ENCODE results near the gene INTS1. TPM values are rescaled to one million over a fixed set of nuclear protein-coding genes. Genes with fewer than 3 reads are reported as not detected.

Gene INTS1
- total RNA-seq, 6 donors from 2014 or later: 38.6 to 215 (median 72.3) TPM

- no peak for DNase-seq
- WGBS, 2 donors: 50 to 58% methylated on average over 18 of the region's 18 CpGs
- Histone ChIP-seq H3K27ac (peak overlapping the region; percentile 72 to 91 (median 82)), H3K9me3 (no peaks in the 10 kb centered on the region), H3K27me3 (no peaks in the 10 kb centered on the region), H3K4me3 (peak overlapping the region in 2 of 4 donors; percentile 90 to 96), H3K36me3 (no peaks in the 10 kb centered on the region), H3K4me1 (peaks cover 48 to 62% (median 53%) of the 10 kb centered on the region in 4 donors)
- no peak for ATAC-seq (ENCODE audit: low FRiP score in 2 of 2)
- TF ChIP-seq POLR2AphosphoS5 (IDR thresholded peaks at IDR 0.05) (no peak), POLR2A (IDR thresholded peaks at IDR 0.05) (no peak)
Observed at GRCh38 chr7:1461646-1462375, 42.4 kb downstream of the INTS1 start.

GRCh38 chr7:1460821-1461645, 43.2 kb downstream of the INTS1 start:
- DNase-seq: peak in 1 of 2 donors; percentile 70
- Histone ChIP-seq H3K4me1 (peaks cover 48 to 62% (median 53%) of the 10 kb centered on the region in 4 donors), H3K4me3 (peak overlapping the region in 3 of 4 donors; percentile 85 to 96 (median 90))

GRCh38 chr7:1459920-1460820, 44.0 kb downstream of the INTS1 start:
- Histone ChIP-seq H3K27me3 (no peaks in the 10 kb centered on the region), H3K4me3 (peak overlapping the region; percentile 54 to 96 (median 88)), H3K9me3 (no peaks in the 10 kb centered on the region), H3K36me3 (no peaks in the 10 kb centered on the region), H3K27ac (peak overlapping the region; percentile 72 to 91 (median 82)), H3K4me1 (peaks cover 56 to 69% (median 62%) of the 10 kb centered on the region in 4 donors)
- TF ChIP-seq EP300 (IDR thresholded peaks at IDR 0.05) (no peak), POLR2A (IDR thresholded peaks at IDR 0.05) (no peak), POLR2AphosphoS5 (IDR thresholded peaks at IDR 0.05) (no peak), CTCF (IDR thresholded peaks at IDR 0.05) (no peak)
- WGBS, 2 donors: 0 to 13% methylated on average over 2 to 28 of the region's 30 CpGs
- DNase-seq: peak in 1 of 2 donors; percentile 31
- no peak for ATAC-seq (ENCODE audit: low FRiP score in 2 of 2)

More at GRCh38 chr7:1460821-1461645, 43.2 kb downstream of the INTS1 start:
- 21 to 27% methylated on average over 15 to 29 of the region's 30 CpGs for WGBS, 2 donors
- peak; percentile 1 to 2 for ATAC-seq (ENCODE audit: low FRiP score in 2 of 2)
- no peaks in the 10 kb centered on the region for H3K9me3 ChIP-seq
- peak overlapping the region; percentile 72 to 91 (median 82) for H3K27ac ChIP-seq
- no peak for TF ChIP-seq POLR2A (IDR thresholded peaks at IDR 0.05)
- peak; percentile 43 to 57 for TF ChIP-seq POLR2AphosphoS5 (IDR thresholded peaks at IDR 0.05)
- no peaks in the 10 kb centered on the region for H3K36me3 ChIP-seq
- H3K27me3 ChIP-seq: no peaks in the 10 kb centered on the region

DNA sequence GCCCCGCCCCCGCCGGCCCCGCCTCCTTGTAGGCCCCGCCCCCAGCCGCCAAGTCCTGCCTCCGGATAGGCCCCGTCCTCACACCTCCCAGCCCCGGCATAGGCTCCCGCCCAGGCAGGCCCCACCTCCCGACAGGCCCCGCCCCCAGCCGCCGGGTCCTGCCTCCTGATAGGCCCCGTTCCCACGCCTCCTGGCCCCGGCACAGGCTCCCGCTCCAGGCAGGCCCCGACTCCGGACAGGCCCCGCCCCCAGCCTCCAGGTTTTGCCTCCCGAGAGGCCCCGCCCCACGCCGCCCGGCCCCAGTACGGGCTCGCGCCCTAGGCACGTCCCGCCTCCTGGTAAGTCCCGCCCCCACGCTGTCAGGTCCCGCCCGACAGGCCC, 44.7 kb downstream of the INTS1 start:
- Histone ChIP-seq H3K27me3 (no peaks in the 10 kb centered on the region), H3K4me1 (peaks cover 63 to 76% (median 69%) of the 10 kb centered on the region in 4 donors), H3K4me3 (peak overlapping the region; percentile 54 to 96 (median 88)), H3K27ac (peak overlapping the region; percentile 80 to 91 (median 88)), H3K9me3 (no peaks in the 10 kb centered on the region), H3K36me3 (no peaks in the 10 kb centered on the region)
- TF ChIP-seq CTCF (IDR thresholded peaks at IDR 0.05) (no peak), POLR2AphosphoS5 (IDR thresholded peaks at IDR 0.05) (no peak), POLR2A (IDR thresholded peaks at IDR 0.05) (no peak), EP300 (IDR thresholded peaks at IDR 0.05) (no peak)
- WGBS, 2 donors: 0% methylated on average over 15 of the region's 35 CpGs; no CpG with 5 or more reads in 1 of the 2 donors
- peak; percentile 100 for DNase-seq
- peak; percentile 95 to 96 for ATAC-seq (ENCODE audit: low FRiP score in 2 of 2)

GRCh38 chr7:1458683-1459511, 45.3 kb downstream of the INTS1 start, which contains the start of gene MICALL2:
MICALL2 (minus strand) TSS chr7:1459470; CDS start chr7:1459326, 144 bp downstream.
- Histone ChIP-seq H3K27me3 (no peaks in the 10 kb centered on the region), H3K27ac (peak within 1 kb of the TSS; percentile 80 to 92 (median 90)), H3K4me1 (peaks cover 69 to 82% (median 74%) of the 10 kb centered on the region in 4 donors), H3K36me3 (no peaks in the 10 kb centered on the region), H3K4me3 (peak within 1 kb of the TSS; percentile 81 to 96 (median 88)), H3K9me3 (no peaks in the 10 kb centered on the region)
- peak; percentile 87 to 97 (median 96) for TF ChIP-seq POLR2A (IDR thresholded peaks at IDR 0.05)
- TF ChIP-seq EP300 (IDR thresholded peaks at IDR 0.05): no peak
- TF ChIP-seq CTCF (IDR thresholded peaks at IDR 0.05): peak in 1 of 6 experiments; percentile 18
- TF ChIP-seq POLR2AphosphoS5 (IDR thresholded peaks at IDR 0.05): peak; percentile 83 to 96
- WGBS, 2 donors: 2 to 4% methylated on average over 11 to 25 of the region's 69 CpGs
- DNase-seq: peak; percentile 87 to 90
- ATAC-seq (ENCODE audit: low FRiP score in 2 of 2): peak in 1 of 2 donors; percentile 64
